H9 (cell line): ENCODE measurements around the gene CSNK1G1. TPM values are rescaled to one million over a fixed set of nuclear protein-coding genes. Genes with fewer than 3 reads are reported as not detected.

Source experiments
- DNase-seq: peaks from one replicate; pipeline ENCODE4 v3.0.0-alpha.2; 2017
- H2AFZ ChIP-seq: one replicate; pipeline ENCODE4 v1.6.1; 2013; ENCODE audit warnings: mild to moderate bottlenecking, low read length, control low read depth, moderate library complexity
- H2AK5ac ChIP-seq: 2 replicates; pipeline ENCODE4 v1.6.1; 2013; ENCODE audit warnings: low read length, control low read depth, mixed read lengths; ENCODE audit not compliant: insufficient read length
- H2BK120ac ChIP-seq: one replicate; pipeline ENCODE4 v1.6.1; 2013; ENCODE audit warnings: low read depth, mild to moderate bottlenecking, low read length, control low read depth, inconsistent platforms; ENCODE audit not compliant: poor library complexity, severe bottlenecking
- H2BK12ac ChIP-seq: 2 replicates; pipeline ENCODE4 v1.6.1; 2013; ENCODE audit warnings: low read length, control low read depth, mixed read lengths, low read depth; ENCODE audit not compliant: insufficient read length
- H2BK15ac ChIP-seq: 2 replicates; pipeline ENCODE4 v1.6.1; 2013; ENCODE audit warnings: low read depth, low read length, control low read depth
- H2BK20ac ChIP-seq: one replicate; pipeline ENCODE4 v1.6.1; 2013; ENCODE audit warnings: low read depth, mild to moderate bottlenecking, low read length, control low read depth, inconsistent platforms; ENCODE audit not compliant: poor library complexity, severe bottlenecking
- H2BK5ac ChIP-seq: 2 replicates; pipeline ENCODE4 v1.6.1; 2013; ENCODE audit warnings: low read length, control low read depth, mixed read lengths; ENCODE audit not compliant: insufficient read length
- H3K14ac ChIP-seq: 2 replicates; pipeline ENCODE4 v1.6.1; 2013; ENCODE audit warnings: low read length, control low read depth; ENCODE audit not compliant: insufficient read depth
- H3K18ac ChIP-seq: 2 replicates; pipeline ENCODE4 v1.6.1; 2013; ENCODE audit warnings: low read depth, mild to moderate bottlenecking, mixed read lengths, low read length, control low read depth; ENCODE audit not compliant: insufficient read length
- H3K23ac ChIP-seq: 2 replicates; pipeline ENCODE4 v1.6.1; 2013; ENCODE audit warnings: low read length, control low read depth, mixed read lengths, low read depth; ENCODE audit not compliant: insufficient read length
- H3K23me2 ChIP-seq: 2 replicates; pipeline ENCODE4 v1.6.1; 2013; ENCODE audit warnings: low read depth, mild to moderate bottlenecking, mixed read lengths, low read length, control low read depth; ENCODE audit not compliant: insufficient read length, poor library complexity, severe bottlenecking
- H3K27ac ChIP-seq: 2 replicates; pipeline ENCODE4 v1.5.1; 2013; ENCODE audit warnings: low read length, control low read depth, mixed read lengths, low read depth; ENCODE audit not compliant: insufficient read length
- H3K27me3 ChIP-seq: 2 replicates; pipeline ENCODE4 v1.6.1; 2013; ENCODE audit warnings: low read length, control low read depth, inconsistent platforms; ENCODE audit not compliant: insufficient read depth
- H3K4ac ChIP-seq: 2 replicates; pipeline ENCODE4 v1.6.1; 2013; ENCODE audit warnings: low read depth, mild to moderate bottlenecking, control low read depth, inconsistent platforms, low read length, moderate library complexity
- H3K4me1 ChIP-seq: 2 replicates; pipeline ENCODE4 v1.6.1; 2013; ENCODE audit warnings: low read length, control low read depth, inconsistent platforms; ENCODE audit not compliant: insufficient read depth
- H3K4me2 ChIP-seq: 2 replicates; pipeline ENCODE4 v1.6.1; 2013; ENCODE audit warnings: low read length, control low read depth, mixed read lengths; ENCODE audit not compliant: insufficient read length, insufficient read depth
- H3K56ac ChIP-seq: 2 replicates; pipeline ENCODE4 v1.6.1; 2013; ENCODE audit warnings: low read depth, mild to moderate bottlenecking, mixed read lengths, low read length, control low read depth; ENCODE audit not compliant: insufficient read length
- H3K79me1 ChIP-seq: 2 replicates; pipeline ENCODE4 v1.6.1; 2013; ENCODE audit warnings: low read depth, mild to moderate bottlenecking, moderate library complexity, low read length, control low read depth, inconsistent platforms; ENCODE audit not compliant: insufficient read depth, poor library complexity, severe bottlenecking
- H3K79me2 ChIP-seq: 2 replicates; pipeline ENCODE4 v1.6.1; 2013; ENCODE audit warnings: low read length, control low read depth, inconsistent platforms; ENCODE audit not compliant: insufficient read depth
- H3K9ac ChIP-seq: 2 replicates; pipeline ENCODE4 v1.6.1; 2013; ENCODE audit warnings: low read length, control low read depth, mixed read lengths; ENCODE audit not compliant: insufficient read length; ENCODE audit errors: extremely low read depth
- H3K9me3 ChIP-seq: one replicate; pipeline ENCODE4 v1.6.1; 2013; ENCODE audit warnings: low read depth, low read length, inconsistent platforms; ENCODE audit not compliant: control insufficient read depth
- H3T11ph ChIP-seq: one replicate; pipeline ENCODE4 v1.6.1; 2013; ENCODE audit warnings: mild to moderate bottlenecking, low read length, control low read depth, inconsistent platforms
- H4K20me1 ChIP-seq: one replicate; pipeline ENCODE4 v1.6.1; 2013; ENCODE audit not compliant: control insufficient read depth, insufficient read length, insufficient read depth
- H4K5ac ChIP-seq: 2 replicates; pipeline ENCODE4 v1.6.1; 2013; ENCODE audit warnings: low read depth, mild to moderate bottlenecking, mixed read lengths, low read length, control low read depth; ENCODE audit not compliant: insufficient read length
- H4K8ac ChIP-seq: replicated peaks from 2 replicates; pipeline ENCODE4 v1.6.1; 2013; ENCODE audit warnings: low read length, control low read depth, mixed read lengths, low read depth; ENCODE audit not compliant: insufficient read length
- H4K91ac ChIP-seq: 2 replicates; pipeline ENCODE4 v1.6.1; 2013; ENCODE audit warnings: low read depth, mild to moderate bottlenecking, moderate library complexity, mixed read lengths, low read length, control low read depth; ENCODE audit not compliant: insufficient read length
- H3K27ac Mint-ChIP-seq, 3 experiments: 2 replicates in 2 of 3; 3 replicates in 1 of 3; pipeline ENCODE4 v1.8.0; 2020 to 2021; ENCODE audit warnings: mixed read lengths in 3 of 3, mild to moderate bottlenecking in 1 of 3, moderate library complexity in 1 of 3
- H3K27me3 Mint-ChIP-seq: 2 replicates; pipeline ENCODE4 v1.8.0; 2021; ENCODE audit warnings: low read depth, mild to moderate bottlenecking, moderate library complexity, mixed read lengths
- H3K36me3 Mint-ChIP-seq, 3 experiments: 2 replicates in 2 of 3; 3 replicates in 1 of 3; pipeline ENCODE4 v1.8.0; 2020 to 2021; ENCODE audit warnings: low read depth in 3 of 3, mixed read lengths in 3 of 3; ENCODE audit not compliant: insufficient read depth in 1 of 3
- H3K4me1 Mint-ChIP-seq, 2 experiments: 2 replicates each; pipeline ENCODE4 v1.8.0; 2020; ENCODE audit warnings: mixed read lengths in 2 of 2
- H3K4me3 Mint-ChIP-seq, 2 experiments: 2 replicates in 1 of 2; 3 replicates in 1 of 2; pipeline ENCODE4 v1.8.0; 2020 to 2021; ENCODE audit warnings: mild to moderate bottlenecking in 2 of 2, mixed read lengths in 2 of 2, moderate library complexity in 1 of 2
- H3K9me3 Mint-ChIP-seq, 2 experiments: 2 replicates in 1 of 2; 3 replicates in 1 of 2; pipeline ENCODE4 v1.8.0; 2020; ENCODE audit warnings: mild to moderate bottlenecking in 2 of 2, mixed read lengths in 2 of 2, moderate library complexity in 1 of 2
- WGBS: extraction: QIAGEN DNeasy Blood & Tissue Kit; methylation state at CpG from one replicate; pipeline ENCODE4 v1.1.7; 2013; ENCODE audit warnings: missing lambda C conversion rate, low lambda C conversion rate, mixed read lengths; ENCODE audit not compliant: insufficient read length; ENCODE audit errors: extremely low coverage; 5-methylcytosine and 5-hydroxymethylcytosine counted together
- total RNA-seq: library from RNA; stranded (reverse); gene quantifications from 2 replicates; pipeline ENCODE4 v1.2.1, GENCODE V29; 2021
- TF ChIP-seq, protein P1 (sequence below): fragments of 200-600 bp; sonication (generic); conservative IDR thresholded peaks from 3 replicates; pipeline ENCODE4 v1.8.0; 2021; ENCODE audit warnings: antibody characterized with exemption, mild to moderate bottlenecking

Gene CSNK1G1
- total RNA-seq, 1 experiment from 2014 or later = 17.1 TPM

DNA sequence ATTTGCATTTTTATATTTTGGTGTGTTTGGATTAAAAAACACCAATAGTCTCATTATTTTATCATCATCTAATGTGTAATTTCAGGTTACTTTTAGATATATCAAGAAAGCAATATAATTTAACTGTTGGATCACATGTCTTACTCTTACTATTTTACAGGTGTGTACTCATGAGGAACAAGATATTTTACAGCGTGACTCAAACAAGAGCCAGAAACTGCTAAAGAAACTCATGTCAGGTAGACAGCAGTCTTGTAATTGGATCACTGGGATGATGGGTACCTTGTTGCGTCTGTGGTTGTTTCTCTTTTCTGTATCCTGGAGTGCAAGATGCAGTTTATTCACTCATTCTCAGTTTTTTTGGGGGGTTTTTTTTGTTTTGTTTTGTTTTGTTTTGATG, 44.6 kb upstream of the CSNK1G1 start:
- H2AFZ ChIP-seq = no peak overlapping the region
- Mint-ChIP-seq H3K4me1 (no peaks in the 10 kb centered on the region), H3K27me3 (no peaks in the 10 kb centered on the region), H3K27ac (peak overlapping the region in 1 of 3 experiments; percentile 22; a peak in 1 of 7 replicates), H3K9me3 (no peaks in the 10 kb centered on the region), H3K36me3 (peaks cover 19 to 60% (median 36%) of the 10 kb centered on the region in 3 experiments; a peak in 6 of 7 replicates), H3K4me3 (no peak overlapping the region)
- H2BK20ac ChIP-seq = no peak overlapping the region
- H3K4me2 ChIP-seq = no peak overlapping the region
- H3K79me1 ChIP-seq = no peaks in the 10 kb centered on the region
- TF ChIP-seq, protein P1, sequence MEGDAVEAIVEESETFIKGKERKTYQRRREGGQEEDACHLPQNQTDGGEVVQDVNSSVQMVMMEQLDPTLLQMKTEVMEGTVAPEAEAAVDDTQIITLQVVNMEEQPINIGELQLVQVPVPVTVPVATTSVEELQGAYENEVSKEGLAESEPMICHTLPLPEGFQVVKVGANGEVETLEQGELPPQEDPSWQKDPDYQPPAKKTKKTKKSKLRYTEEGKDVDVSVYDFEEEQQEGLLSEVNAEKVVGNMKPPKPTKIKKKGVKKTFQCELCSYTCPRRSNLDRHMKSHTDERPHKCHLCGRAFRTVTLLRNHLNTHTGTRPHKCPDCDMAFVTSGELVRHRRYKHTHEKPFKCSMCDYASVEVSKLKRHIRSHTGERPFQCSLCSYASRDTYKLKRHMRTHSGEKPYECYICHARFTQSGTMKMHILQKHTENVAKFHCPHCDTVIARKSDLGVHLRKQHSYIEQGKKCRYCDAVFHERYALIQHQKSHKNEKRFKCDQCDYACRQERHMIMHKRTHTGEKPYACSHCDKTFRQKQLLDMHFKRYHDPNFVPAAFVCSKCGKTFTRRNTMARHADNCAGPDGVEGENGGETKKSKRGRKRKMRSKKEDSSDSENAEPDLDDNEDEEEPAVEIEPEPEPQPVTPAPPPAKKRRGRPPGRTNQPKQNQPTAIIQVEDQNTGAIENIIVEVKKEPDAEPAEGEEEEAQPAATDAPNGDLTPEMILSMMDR = no peak
- no peak overlapping the region for H3K18ac ChIP-seq
- H3K4me1 ChIP-seq = no peaks in the 10 kb centered on the region
- H4K20me1 ChIP-seq = no peaks in the 10 kb centered on the region
- H4K8ac ChIP-seq = no peak overlapping the region
- H3K9me3 ChIP-seq = no peaks in the 10 kb centered on the region
- no peak overlapping the region for H4K5ac ChIP-seq
- DNase-seq = no peak
- H3K27me3 ChIP-seq = no peaks in the 10 kb centered on the region
- WGBS = no CpG with 5 or more reads among the region's 2 CpGs
- H3K23ac ChIP-seq = no peak overlapping the region
- no peak overlapping the region for H3K56ac ChIP-seq
- no peak overlapping the region for H4K91ac ChIP-seq
- H3K14ac ChIP-seq = no peak overlapping the region
- no peak overlapping the region for H2BK15ac ChIP-seq
- H2BK12ac ChIP-seq = no peak overlapping the region
- no peak overlapping the region for H2BK5ac ChIP-seq
- no peak overlapping the region for H2BK120ac ChIP-seq
- H2AK5ac ChIP-seq = no peak overlapping the region
- no peak overlapping the region for H3K4ac ChIP-seq
- H3K79me2 ChIP-seq = no peaks in the 10 kb centered on the region
- no peak overlapping the region for H3K27ac ChIP-seq
- no peak overlapping the region for H3T11ph ChIP-seq
- no peak overlapping the region for H3K9ac ChIP-seq
- H3K23me2 ChIP-seq = no peaks in the 10 kb centered on the region
